ENCODE results near the gene METTL27.

The METTL27 gene

GRCh38 chr7:73828107-73828803, 14.1 kb downstream of the METTL27 start (continued):
- 0 out of 2 replicates have a peak, but pooled peaks have one; percentile 26 for TF ChIP-seq GLIS2 (tag by site-specific recombination; IDR thresholded peaks at IDR 0.05)
- TF ChIP-seq KLF1 (tag by site-specific recombination; IDR thresholded peaks at IDR 0.05): peak; percentile 95
- no peak for TF ChIP-seq ZNF837 (tag by site-specific recombination; IDR thresholded peaks at IDR 0.05)
- TF ChIP-seq ZNF501 (tag by site-specific recombination; IDR thresholded peaks at IDR 0.05): no peak
- no peak for TF ChIP-seq ZNF624 (tag by site-specific recombination; IDR thresholded peaks at IDR 0.05)
- no peak for TF ChIP-seq OVOL3 (tag by site-specific recombination; IDR thresholded peaks at IDR 0.05)
- peak; percentile 96 for TF ChIP-seq PRDM10 (tag by site-specific recombination; IDR thresholded peaks at IDR 0.05)
- peak; percentile 74 for TF ChIP-seq ZXDB (tag by site-specific recombination; IDR thresholded peaks at IDR 0.05)
- peak; percentile 70 for TF ChIP-seq ZBTB21 (tag by site-specific recombination; IDR thresholded peaks at IDR 0.05)
- no peak for TF ChIP-seq ZNF302 (tag by site-specific recombination; IDR thresholded peaks at IDR 0.05; ENCODE audit: low read depth)
- no peak for TF ChIP-seq SCRT1 (tag by site-specific recombination; IDR thresholded peaks at IDR 0.05; ENCODE audit: borderline replicate concordance)
- no peak for TF ChIP-seq ZNF404 (tag by site-specific recombination; IDR thresholded peaks at IDR 0.05)
- peak; percentile 23; the same call in 1 of the 2 replicates for TF ChIP-seq ZNF692 (tag by site-specific recombination; IDR thresholded peaks at IDR 0.05)
- no peak for TF ChIP-seq ZNF76 (tag by site-specific recombination; IDR thresholded peaks at IDR 0.05; ENCODE audit: borderline replicate concordance, low read depth)
- TF ChIP-seq ZNF114 (tag by site-specific recombination; IDR thresholded peaks at IDR 0.05): no peak
- peak; percentile 84; the same call in 1 of the 2 replicates for TF ChIP-seq ZNF843 (tag by site-specific recombination; IDR thresholded peaks at IDR 0.05)
- TF ChIP-seq ZNF211 (tag by site-specific recombination; IDR thresholded peaks at IDR 0.05; ENCODE audit: low read depth): no peak
- peak; percentile 13; the same call in 1 of the 2 replicates for TF ChIP-seq ZSCAN4 (tag by site-specific recombination; IDR thresholded peaks at IDR 0.05)
- no peak for TF ChIP-seq ZNF174 (tag by site-specific recombination; IDR thresholded peaks at IDR 0.05)
- peak; percentile 88; the same call in 1 of the 2 replicates for TF ChIP-seq HOXD13 (CRISPR knock-in tag; IDR thresholded peaks at IDR 0.05; ENCODE audit: borderline replicate concordance)
- TF ChIP-seq ZNF266 (tag by site-specific recombination; IDR thresholded peaks at IDR 0.05; ENCODE audit: low read depth): no peak
- TF ChIP-seq ZNF132 (tag by site-specific recombination; IDR thresholded peaks at IDR 0.05; ENCODE audit: borderline replicate concordance): no peak
- TF ChIP-seq ZNF785 (tag by site-specific recombination; IDR thresholded peaks at IDR 0.05): no peak
- TF ChIP-seq ZNF704 (tag by site-specific recombination; IDR thresholded peaks at IDR 0.05): no peak
- TF ChIP-seq ZNF654 (tag by site-specific recombination; IDR thresholded peaks at IDR 0.05; ENCODE audit: low read depth): no peak
- TF ChIP-seq KLF9 (tag by site-specific recombination; IDR thresholded peaks at IDR 0.05; ENCODE audit: low read depth): peak; percentile 82
- TF ChIP-seq ZBTB6 (tag by site-specific recombination; IDR thresholded peaks at IDR 0.05): peak; percentile 92
- peak; percentile 91 for TF ChIP-seq FEZF1 (tag by site-specific recombination; IDR thresholded peaks at IDR 0.05)
- no peak for TF ChIP-seq TRIM28 (IDR thresholded peaks at IDR 0.05; ENCODE audit: borderline replicate concordance, low read length)
- peak; percentile 67 for TF ChIP-seq GLIS1 (tag by site-specific recombination; IDR thresholded peaks at IDR 0.05)
- no peak for TF ChIP-seq ZFP3 (tag by site-specific recombination; IDR thresholded peaks at IDR 0.05; ENCODE audit: low read depth)
- 0 out of 2 replicates have a peak, but pooled peaks have one; percentile 29 for TF ChIP-seq ZSCAN30 (tag by site-specific recombination; IDR thresholded peaks at IDR 0.05)
- TF ChIP-seq ZFP37 (tag by site-specific recombination; IDR thresholded peaks at IDR 0.05): no peak
- no peak for TF ChIP-seq ZNF221 (tag by site-specific recombination; IDR thresholded peaks at IDR 0.05; ENCODE audit: borderline replicate concordance)
